Effector memory CD4-positive, alpha-beta T cell (primary cell): Measurements from ENCODE around the gene AP4S1.
"Not testable (repeated sequence)": the region's sequence is repeated elsewhere in the genome, so short reads cannot be mapped to it uniquely, and the experiment has no call there.

Experiments
- DNase-seq, 3 donors: peaks; one replicate each; pipeline ENCODE4 v3.0.0-alpha.2; 2020
- H3K27ac ChIP-seq: 2 replicates; pipeline ENCODE4 v1.7.0; 2013; ENCODE audit warnings: mild to moderate bottlenecking, low read length, moderate library complexity; ENCODE audit not compliant: insufficient read depth, poor library complexity, severe bottlenecking
- H3K27me3 ChIP-seq: replicated peaks from 2 replicates; pipeline ENCODE4 v1.7.0; 2013; ENCODE audit warnings: mild to moderate bottlenecking, low read length; ENCODE audit not compliant: insufficient read depth, control insufficient read depth, poor library complexity, severe bottlenecking
- H3K36me3 ChIP-seq: 2 replicates; pipeline ENCODE4 v1.7.0; 2013; ENCODE audit warnings: mild to moderate bottlenecking, low read length, moderate library complexity; ENCODE audit not compliant: control insufficient read depth, insufficient read depth
- H3K4me1 ChIP-seq: 2 replicates; pipeline ENCODE4 v1.7.0; 2013; ENCODE audit warnings: low read length, mild to moderate bottlenecking; ENCODE audit not compliant: control insufficient read depth, insufficient read depth, poor library complexity, severe bottlenecking
- H3K4me3 ChIP-seq: 2 replicates; pipeline ENCODE4 v1.7.0; 2013; ENCODE audit warnings: low read length, low read depth, mild to moderate bottlenecking; ENCODE audit not compliant: insufficient read depth, poor library complexity, severe bottlenecking
- H3K9me3 ChIP-seq: 2 replicates; pipeline ENCODE4 v1.7.0; 2013; ENCODE audit warnings: mild to moderate bottlenecking, low read length, moderate library complexity; ENCODE audit not compliant: control insufficient read depth

Gene AP4S1

DNA sequence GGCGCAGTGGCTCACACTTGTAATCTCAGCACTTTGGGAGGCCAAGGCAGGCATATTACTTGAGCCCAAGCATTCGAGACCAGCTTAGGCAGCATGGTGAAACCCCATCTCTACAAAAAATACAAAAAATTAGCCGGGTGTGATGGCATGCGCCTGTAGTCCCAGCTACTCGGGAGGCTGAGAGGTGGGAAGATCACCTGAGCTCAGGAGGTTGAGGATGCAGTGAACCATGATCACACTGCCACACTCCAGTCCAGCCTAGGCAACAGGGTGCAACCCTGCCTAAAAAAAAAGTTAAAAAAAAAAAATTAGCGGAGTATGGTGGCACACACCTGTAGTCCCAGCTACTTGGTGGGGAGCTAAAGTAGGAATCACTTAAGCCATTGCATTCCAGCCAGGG, 21.4 kb upstream of the AP4S1 start:
- not testable (repeated sequence) for H3K4me1 ChIP-seq, H3K36me3 ChIP-seq, H3K9me3 ChIP-seq, H3K27me3 ChIP-seq, H3K4me3 ChIP-seq, H3K27ac ChIP-seq, DNase-seq

DNA sequence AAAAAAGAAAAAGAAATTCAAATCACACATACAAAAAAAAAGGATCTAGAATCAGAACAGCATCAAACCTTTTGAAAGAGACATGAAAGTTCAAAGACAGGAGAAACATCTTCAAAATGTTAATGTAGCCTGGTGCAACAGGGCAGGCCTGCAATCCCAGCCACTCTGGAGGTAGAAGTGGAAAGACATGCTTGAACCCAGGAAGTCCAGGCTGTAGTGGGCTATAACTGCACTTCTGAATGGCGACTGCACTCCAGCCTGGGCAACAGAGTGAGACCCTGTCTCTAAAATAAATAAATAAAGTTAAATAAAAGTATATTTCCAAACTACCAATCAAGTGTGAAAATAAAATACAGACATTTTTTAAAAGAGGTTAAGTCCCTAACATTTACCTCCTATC, 18.7 kb upstream of the AP4S1 start:
- H3K27me3 ChIP-seq: no peaks in the 10 kb centered on the region
- DNase-seq: no peak
- H3K4me3 ChIP-seq: no peak overlapping the region

DNA sequence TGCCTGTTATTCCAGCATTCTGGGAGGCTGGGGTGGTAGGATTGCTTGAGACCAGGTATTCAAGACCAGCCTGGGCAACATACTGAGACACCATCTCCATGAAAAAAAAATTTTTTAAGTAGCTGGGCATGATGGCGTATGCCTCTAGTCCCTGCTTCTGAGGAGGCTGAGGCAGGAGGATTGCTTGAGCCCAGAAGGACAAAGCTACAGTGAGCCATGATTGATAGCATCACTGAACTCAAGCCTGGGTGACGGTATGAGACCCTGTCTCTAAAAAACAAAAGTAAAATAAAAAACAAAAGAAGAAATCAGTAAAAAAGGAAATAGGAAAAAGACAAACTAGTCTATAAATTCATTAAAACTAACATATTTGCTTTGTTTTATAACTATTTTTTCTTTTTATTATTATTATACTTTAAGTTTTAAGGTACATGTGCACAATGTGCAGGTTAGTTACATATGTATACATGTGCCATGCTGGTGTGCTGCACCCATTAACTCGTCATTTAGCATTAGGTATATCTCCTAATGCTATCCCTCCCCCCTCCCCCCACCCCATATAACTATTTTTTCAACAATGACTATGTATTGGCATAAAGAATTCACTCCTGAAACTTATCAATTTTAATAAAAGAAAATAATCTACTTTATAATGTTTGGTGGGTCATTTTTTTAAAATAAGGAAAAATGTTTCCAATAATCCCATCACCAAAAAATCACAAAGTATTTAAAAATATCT, 15.4 kb upstream of the AP4S1 start:
- Histone ChIP-seq H3K27ac (no peak overlapping the region), H3K27me3 (no peaks in the 10 kb centered on the region), H3K36me3 (peaks cover 4% of the 10 kb centered on the region), H3K9me3 (no peaks in the 10 kb centered on the region), H3K4me3 (no peak overlapping the region), H3K4me1 (no peaks in the 10 kb centered on the region)
- DNase-seq: no peak

More for the DNA sequence above, 18.7 kb upstream of the AP4S1 start:
- Histone ChIP-seq H3K27ac (no peak overlapping the region), H3K9me3 (no peaks in the 10 kb centered on the region), H3K4me1 (no peaks in the 10 kb centered on the region), H3K36me3 (no peaks in the 10 kb centered on the region)

DNA sequence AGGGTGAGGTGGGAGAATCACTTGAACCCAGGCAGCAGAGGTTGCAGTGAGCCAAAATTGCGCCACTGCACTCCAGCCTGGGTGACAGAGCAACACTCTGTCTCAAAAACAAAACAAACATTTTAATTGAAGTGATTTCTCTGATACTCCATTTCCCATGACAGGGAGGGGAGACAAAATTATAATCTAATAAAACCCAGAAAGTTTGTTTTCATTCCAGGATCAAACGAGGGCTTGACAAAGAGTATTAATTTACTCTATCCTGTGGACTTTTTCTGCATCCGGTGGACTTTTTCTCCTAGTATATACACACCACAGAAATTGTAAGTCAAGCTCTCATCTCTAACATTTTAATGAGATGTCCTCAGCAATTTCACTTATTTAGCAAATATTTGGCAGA, 14.5 kb upstream of the AP4S1 start:
- Histone ChIP-seq H3K36me3 (peaks cover 4% of the 10 kb centered on the region), H3K27ac (no peak overlapping the region), H3K4me3 (no peak overlapping the region), H3K27me3 (no peaks in the 10 kb centered on the region), H3K4me1 (no peaks in the 10 kb centered on the region), H3K9me3 (no peaks in the 10 kb centered on the region)
- no peak for DNase-seq

DNA sequence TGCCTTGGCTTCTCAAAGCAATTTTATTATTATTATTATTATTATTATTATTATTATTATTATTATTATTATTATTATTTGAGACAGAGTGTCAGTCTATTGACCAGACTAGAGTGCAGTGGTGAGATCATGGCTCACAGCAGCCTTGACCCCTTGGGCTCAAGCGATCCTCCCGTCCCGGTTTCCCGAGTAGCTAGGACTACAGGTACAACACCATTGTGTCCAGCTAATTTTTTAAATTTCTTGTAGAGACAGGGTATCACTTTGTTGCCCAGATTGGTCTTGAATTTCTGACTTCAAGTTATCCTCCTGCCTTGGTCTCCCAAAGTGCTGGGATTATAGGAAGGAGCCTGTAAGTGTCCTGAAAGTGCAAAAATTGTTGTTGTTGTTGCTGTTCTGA, 11.6 kb upstream of the AP4S1 start:
- H3K27me3 ChIP-seq: no peaks in the 10 kb centered on the region
- H3K4me1 ChIP-seq: no peaks in the 10 kb centered on the region
- no peak overlapping the region for H3K27ac ChIP-seq
- H3K9me3 ChIP-seq: no peaks in the 10 kb centered on the region
- no peak for DNase-seq
- peaks cover 4% of the 10 kb centered on the region for H3K36me3 ChIP-seq
- H3K4me3 ChIP-seq: no peak overlapping the region

DNA sequence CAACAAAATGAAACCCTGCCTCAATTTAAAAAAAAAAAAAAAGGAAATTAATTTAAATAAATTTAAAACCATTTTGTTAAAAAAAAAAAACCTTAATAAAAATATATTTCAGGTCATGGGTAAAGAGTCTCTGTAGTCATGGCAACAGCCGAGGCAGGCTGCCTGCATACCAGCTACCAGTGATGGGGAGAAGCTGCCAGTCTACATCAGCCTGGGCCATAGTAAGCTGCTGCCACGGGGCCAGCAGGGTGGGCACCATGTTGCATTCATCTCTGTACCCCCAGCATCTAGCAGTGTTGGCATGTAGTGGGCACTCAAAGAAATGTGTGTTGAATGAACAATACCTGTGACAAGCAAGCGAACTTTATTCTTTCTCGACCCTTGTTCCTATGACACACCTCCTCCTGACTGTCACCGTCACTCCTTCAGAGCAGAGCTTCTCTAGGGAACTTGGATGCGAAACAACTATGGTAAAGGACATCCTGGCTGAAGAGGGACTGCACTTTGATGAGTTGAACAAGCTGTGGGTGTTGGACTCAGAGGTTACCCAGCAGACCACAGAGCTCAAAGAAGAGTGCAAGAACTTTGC, 7.3 kb upstream of the AP4S1 start:
- peaks cover under 1% of the 10 kb centered on the region for H3K36me3 ChIP-seq
- no peak for DNase-seq
- no peaks in the 10 kb centered on the region for H3K4me1 ChIP-seq
- H3K27me3 ChIP-seq: no peaks in the 10 kb centered on the region
- H3K27ac ChIP-seq: no peak overlapping the region
- H3K4me3 ChIP-seq: no peak overlapping the region
- no peaks in the 10 kb centered on the region for H3K9me3 ChIP-seq

DNA sequence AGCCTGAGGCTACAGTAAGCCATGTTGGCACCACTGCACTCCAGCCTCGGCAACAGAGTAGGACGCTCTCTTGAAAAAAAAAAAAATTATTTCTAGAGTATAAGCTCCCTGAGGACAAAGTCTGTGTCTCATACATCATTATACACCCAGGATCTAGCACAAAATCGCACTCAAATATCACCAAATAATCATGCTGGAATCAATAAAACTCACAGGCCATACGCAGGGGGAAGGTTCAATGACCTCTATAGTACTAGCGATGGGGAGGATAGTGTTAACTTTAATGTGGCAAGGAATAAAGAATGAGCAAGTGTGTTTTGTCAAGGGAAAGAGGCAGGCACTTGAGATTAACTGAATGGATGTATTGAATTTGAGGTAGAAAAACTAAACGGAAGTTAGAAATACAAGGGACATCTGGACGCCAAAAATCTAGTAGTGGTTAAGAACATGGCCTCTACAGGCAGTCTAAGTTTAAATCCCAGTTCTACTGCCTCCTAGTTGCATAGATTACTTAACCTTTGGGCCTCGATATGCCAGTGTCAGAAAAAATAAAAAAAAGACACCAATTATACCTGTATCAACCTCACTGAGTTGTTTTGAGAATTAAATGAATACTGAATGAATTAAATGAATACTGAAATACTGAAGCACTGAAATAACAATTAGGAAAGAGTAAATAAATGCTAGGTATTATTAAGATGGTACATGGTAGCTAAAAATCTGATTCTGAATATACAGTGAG, 4.4 kb upstream of the AP4S1 start:
- no peaks in the 10 kb centered on the region for H3K27me3 ChIP-seq
- DNase-seq: no peak
- no peaks in the 10 kb centered on the region for H3K36me3 ChIP-seq
- peaks cover 5% of the 10 kb centered on the region for H3K4me1 ChIP-seq
- H3K9me3 ChIP-seq: no peaks in the 10 kb centered on the region
- H3K27ac ChIP-seq: no peak overlapping the region
- no peak overlapping the region for H3K4me3 ChIP-seq

DNA sequence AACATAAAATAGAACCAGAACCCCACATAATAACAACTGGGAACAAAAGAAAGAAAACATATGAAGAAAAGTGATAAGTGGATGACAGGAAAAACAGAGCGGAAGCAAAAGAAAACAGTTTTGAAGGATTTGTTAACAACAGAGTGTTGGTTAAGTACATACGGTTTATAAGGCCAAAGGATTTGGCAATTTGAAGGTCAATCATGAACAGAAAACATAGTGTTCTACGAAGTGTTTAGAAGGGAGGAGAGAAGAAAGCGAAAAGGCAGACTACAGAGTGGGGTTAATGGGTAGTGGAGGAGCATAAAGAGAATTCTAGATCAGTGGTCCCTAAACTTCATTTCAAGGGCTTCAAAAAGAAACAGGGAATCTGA, 3.9 kb upstream of the AP4S1 start:
- DNase-seq: no peak
- H3K9me3 ChIP-seq: no peaks in the 10 kb centered on the region
- H3K27me3 ChIP-seq: no peaks in the 10 kb centered on the region
- H3K4me1 ChIP-seq: peaks cover 5% of the 10 kb centered on the region
- no peak overlapping the region for H3K27ac ChIP-seq
- no peak overlapping the region for H3K4me3 ChIP-seq
- no peaks in the 10 kb centered on the region for H3K36me3 ChIP-seq

DNA sequence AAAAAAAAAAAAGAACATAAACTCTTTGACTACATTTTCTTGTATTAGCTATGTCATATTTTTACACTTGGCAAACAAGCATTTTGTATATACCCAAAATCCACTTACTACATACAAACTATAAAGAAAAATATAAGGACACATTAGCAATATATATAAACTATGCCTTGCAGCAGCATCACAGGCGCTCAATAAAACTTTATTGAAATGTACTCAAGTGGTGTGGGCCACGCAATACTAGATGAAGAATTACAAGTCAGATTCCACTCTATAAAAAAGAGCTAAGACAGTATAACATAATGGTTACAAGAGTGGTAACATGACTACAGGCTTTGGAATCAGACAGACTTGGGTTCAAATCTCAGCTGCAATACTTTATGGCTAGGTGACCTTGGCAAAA, 3.1 kb upstream of the AP4S1 start:
- H3K27me3 ChIP-seq: no peaks in the 10 kb centered on the region
- no peak overlapping the region for H3K4me3 ChIP-seq
- H3K27ac ChIP-seq: no peak overlapping the region
- no peaks in the 10 kb centered on the region for H3K9me3 ChIP-seq
- no peaks in the 10 kb centered on the region for H3K36me3 ChIP-seq
- DNase-seq: no peak
- peaks cover 12% of the 10 kb centered on the region for H3K4me1 ChIP-seq

DNA sequence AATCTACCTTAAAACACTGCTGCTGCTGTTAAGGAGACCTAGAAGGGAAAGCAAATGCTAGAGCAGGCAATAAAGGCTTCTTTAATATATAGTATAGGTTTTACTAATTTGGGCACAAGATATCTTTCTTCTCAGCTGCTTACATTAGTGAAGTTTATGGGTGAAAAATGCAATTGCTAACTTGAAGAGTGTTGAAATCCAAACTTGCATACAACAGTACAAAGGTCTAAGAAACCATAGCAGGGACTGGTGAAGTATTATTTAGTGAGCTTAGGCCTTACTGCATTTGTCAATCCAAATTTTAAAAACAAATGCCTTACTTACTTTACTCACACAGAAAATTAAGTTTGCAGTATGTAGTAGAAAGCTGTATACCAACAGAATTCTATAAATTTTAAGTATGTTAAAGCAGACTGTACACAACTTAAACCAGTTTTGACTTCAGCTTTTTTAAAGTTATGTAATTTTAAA, 1.4 kb upstream of the AP4S1 start:
- Histone ChIP-seq H3K27ac (no peak overlapping the region), H3K4me1 (peaks cover 12% of the 10 kb centered on the region), H3K4me3 (no peak overlapping the region), H3K27me3 (no peaks in the 10 kb centered on the region), H3K36me3 (no peaks in the 10 kb centered on the region), H3K9me3 (no peaks in the 10 kb centered on the region)
- no peak for DNase-seq
